Esophagus muscularis mucosa (tissue), 4 donors: ENCODE data around the gene MAP2K7. TPM values are rescaled to one million over a fixed set of nuclear protein-coding genes. Genes with fewer than 3 reads are reported as not detected.
A peak's percentile ranks its signal among the peaks of the same experiment; 100 is the strongest.

ENCODE experiments used
- DNase-seq: peaks from one replicate; pipeline ENCODE4 v3.0.0-alpha.2; 2017; ENCODE audit errors: extremely low spot score
- H3K27ac ChIP-seq, 4 donors: fragments of 200-600 bp; sonication (generic); replicated peaks in 1 of 4; 1 replicate in 3 of 4; 2 replicates in 1 of 4; pipeline ENCODE4 v1.5.1; 2016 to 2019; ENCODE audit warnings: mild to moderate bottlenecking in 1 of 4
- H3K27me3 ChIP-seq, 4 donors: fragments of 200-600 bp; sonication (generic); one replicate each; pipeline versions ENCODE4 v1.5.1 to v1.6.0; 2016 to 2019
- H3K36me3 ChIP-seq, 4 donors: fragments of 200-600 bp; sonication (generic); one replicate each; pipeline ENCODE4 v1.5.1; 2016 to 2019
- H3K4me1 ChIP-seq, 4 donors: fragments of 200-600 bp; sonication (generic); one replicate each; pipeline ENCODE4 v1.5.1; 2016 to 2019
- H3K4me3 ChIP-seq, 4 donors: fragments of 200-600 bp; sonication (generic); 1 replicate in 2 of 4; 2 replicates in 2 of 4; pipeline ENCODE4 v1.5.1; 2016 to 2019; ENCODE audit warnings: mild to moderate bottlenecking in 4 of 4, moderate library complexity in 1 of 4
- H3K9me3 ChIP-seq, 4 donors: fragments of 200-600 bp; sonication (generic); 1 replicate in 3 of 4; 2 replicates in 1 of 4; pipeline ENCODE4 v1.5.1; 2016 to 2019
- EP300 ChIP-seq: sonication (generic); formaldehyde crosslinking; IDR thresholded peaks from one replicate; pipeline ENCODE4 v1.6.1; 2017; ENCODE audit warnings: antibody characterized with exemption
- POLR2A ChIP-seq: fragments of 450-650 bp; IDR thresholded peaks from one replicate; pipeline ENCODE4 v1.6.1; 2017; ENCODE audit warnings: antibody characterized with exemption, moderate library complexity, mild to moderate bottlenecking, low read depth
- POLR2AphosphoS5 ChIP-seq, 2 donors: sonication (generic); formaldehyde crosslinking; IDR thresholded peaks; one replicate each; pipeline ENCODE4 v1.6.1; 2017; ENCODE audit warnings: antibody characterized with exemption in 2 of 2
- whole genome bisulfite sequencing: methylation state at CpG from one replicate; pipeline ENCODE4 v1.1.5; 2018; 5-methylcytosine and 5-hydroxymethylcytosine counted together
- intact Hi-C: fragments of 100-400 bp; cut with DNase I; formaldehyde crosslinking; loops from one replicate; pipeline ENCODE4 v1.15.1; 2023
- total RNA-seq, 4 donors: library from RNA; depleted of rRNA; stranded (reverse); fragments of >200 nt; gene quantifications; one replicate each; pipeline versions ENCODE4 v1.1.0 to v1.2.1, GENCODE V29; 2016
- TF ChIP-seq, protein P1 (sequence below), 3 experiments: fragments of 200-600 bp in 2 of 3; fragments of 450-650 bp in 1 of 3; sonication (generic) in 2 of 3; IDR thresholded peaks; one replicate each; pipeline ENCODE4 v1.5.1; 2017 to 2019; ENCODE audit warnings: antibody characterized with exemption in 3 of 3, mild to moderate bottlenecking in 2 of 3, moderate library complexity in 1 of 3

MAP2K7 gene
- total RNA-seq, 4 donors from 2014 or later: 17.2 to 31.9 (median 24.5) TPM

DNA sequence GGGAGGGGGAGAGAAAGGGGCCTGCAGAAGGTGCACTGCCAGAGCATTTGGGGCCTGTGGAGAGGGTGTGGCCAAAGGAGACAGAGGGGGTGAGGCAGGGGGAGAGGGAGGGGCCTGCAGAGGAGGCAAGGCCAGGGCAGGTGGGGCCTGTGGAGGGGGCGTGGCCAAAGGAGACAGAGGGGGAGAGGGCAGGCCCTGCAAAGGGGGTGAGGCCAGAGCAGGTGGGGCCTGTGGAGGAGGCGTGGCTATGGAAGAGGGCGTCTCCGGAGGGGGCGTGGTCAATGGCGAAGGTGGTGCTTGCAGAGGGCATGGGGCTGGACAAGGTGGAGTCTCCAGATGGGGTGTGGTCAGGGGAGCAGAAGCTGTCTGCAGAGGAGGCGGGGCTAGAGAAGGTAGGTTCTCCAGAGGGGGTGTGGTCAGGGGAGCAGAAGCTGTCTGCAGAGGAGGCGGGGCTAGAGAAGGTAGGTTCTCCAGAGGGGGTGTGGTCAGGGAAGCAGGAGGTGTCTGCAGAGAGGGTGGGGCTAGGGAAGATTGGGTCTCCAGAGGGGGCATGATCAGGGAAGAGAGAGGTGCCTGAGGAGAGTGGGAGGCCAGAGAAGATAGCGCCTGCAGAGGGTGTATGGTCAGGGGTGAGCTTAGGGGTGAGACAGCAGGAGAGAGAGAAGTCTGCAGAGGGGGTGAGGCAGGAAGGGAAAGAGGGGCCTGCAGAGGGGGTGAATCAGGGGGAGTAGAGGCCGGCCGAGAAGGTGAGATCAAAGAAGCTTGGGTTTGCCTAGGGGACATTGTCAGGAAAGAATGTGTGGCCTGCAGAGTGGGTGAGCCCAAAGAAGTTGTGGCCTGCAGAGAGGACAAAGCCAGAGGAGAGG lies 32.9 kb upstream of the MAP2K7 start:
- intact Hi-C loops: no loop called here
- Histone ChIP-seq H3K4me3 (peak overlapping the region in 2 of 4 donors; percentile 29 to 40), H3K27ac (peak overlapping the region in 3 of 4 donors; percentile 2 to 57 (median 26)), H3K9me3 (no peaks in the 10 kb centered on the region), H3K4me1 (peaks cover 34 to 71% (median 60%) of the 10 kb centered on the region in 4 donors), H3K36me3 (no peaks in the 10 kb centered on the region), H3K27me3 (peaks cover 3 to 73% (median 34%) of the 10 kb centered on the region in 4 donors)
- no peak for TF ChIP-seq EP300
- TF ChIP-seq POLR2A: no peak
- TF ChIP-seq, protein P1, sequence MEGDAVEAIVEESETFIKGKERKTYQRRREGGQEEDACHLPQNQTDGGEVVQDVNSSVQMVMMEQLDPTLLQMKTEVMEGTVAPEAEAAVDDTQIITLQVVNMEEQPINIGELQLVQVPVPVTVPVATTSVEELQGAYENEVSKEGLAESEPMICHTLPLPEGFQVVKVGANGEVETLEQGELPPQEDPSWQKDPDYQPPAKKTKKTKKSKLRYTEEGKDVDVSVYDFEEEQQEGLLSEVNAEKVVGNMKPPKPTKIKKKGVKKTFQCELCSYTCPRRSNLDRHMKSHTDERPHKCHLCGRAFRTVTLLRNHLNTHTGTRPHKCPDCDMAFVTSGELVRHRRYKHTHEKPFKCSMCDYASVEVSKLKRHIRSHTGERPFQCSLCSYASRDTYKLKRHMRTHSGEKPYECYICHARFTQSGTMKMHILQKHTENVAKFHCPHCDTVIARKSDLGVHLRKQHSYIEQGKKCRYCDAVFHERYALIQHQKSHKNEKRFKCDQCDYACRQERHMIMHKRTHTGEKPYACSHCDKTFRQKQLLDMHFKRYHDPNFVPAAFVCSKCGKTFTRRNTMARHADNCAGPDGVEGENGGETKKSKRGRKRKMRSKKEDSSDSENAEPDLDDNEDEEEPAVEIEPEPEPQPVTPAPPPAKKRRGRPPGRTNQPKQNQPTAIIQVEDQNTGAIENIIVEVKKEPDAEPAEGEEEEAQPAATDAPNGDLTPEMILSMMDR (IDR thresholded peaks at IDR 0.05): no peak
- TF ChIP-seq POLR2AphosphoS5 (IDR thresholded peaks at IDR 0.05): no peak
- DNase-seq: no peak
- WGBS: 55% methylated on average over 11 of the region's 11 CpGs

GRCh38 chr19:7871437-7872305 lies 32.0 kb upstream of the MAP2K7 start:
- no peak for DNase-seq
- Histone ChIP-seq H3K36me3 (no peaks in the 10 kb centered on the region), H3K4me1 (peaks cover 34 to 71% (median 60%) of the 10 kb centered on the region in 4 donors), H3K4me3 (peak overlapping the region; percentile 11 to 40 (median 32)), H3K9me3 (no peaks in the 10 kb centered on the region), H3K27ac (peak overlapping the region in 3 of 4 donors; percentile 2 to 57 (median 53)), H3K27me3 (peaks cover 3 to 74% (median 34%) of the 10 kb centered on the region in 4 donors)
- intact Hi-C loops: no loop called here
- TF ChIP-seq POLR2AphosphoS5 (IDR thresholded peaks at IDR 0.05): peak in 1 of 2 donors; percentile 10
- TF ChIP-seq, protein P1 (IDR thresholded peaks at IDR 0.05): no peak
- WGBS: 6% methylated on average over 33 of the region's 33 CpGs

DNA sequence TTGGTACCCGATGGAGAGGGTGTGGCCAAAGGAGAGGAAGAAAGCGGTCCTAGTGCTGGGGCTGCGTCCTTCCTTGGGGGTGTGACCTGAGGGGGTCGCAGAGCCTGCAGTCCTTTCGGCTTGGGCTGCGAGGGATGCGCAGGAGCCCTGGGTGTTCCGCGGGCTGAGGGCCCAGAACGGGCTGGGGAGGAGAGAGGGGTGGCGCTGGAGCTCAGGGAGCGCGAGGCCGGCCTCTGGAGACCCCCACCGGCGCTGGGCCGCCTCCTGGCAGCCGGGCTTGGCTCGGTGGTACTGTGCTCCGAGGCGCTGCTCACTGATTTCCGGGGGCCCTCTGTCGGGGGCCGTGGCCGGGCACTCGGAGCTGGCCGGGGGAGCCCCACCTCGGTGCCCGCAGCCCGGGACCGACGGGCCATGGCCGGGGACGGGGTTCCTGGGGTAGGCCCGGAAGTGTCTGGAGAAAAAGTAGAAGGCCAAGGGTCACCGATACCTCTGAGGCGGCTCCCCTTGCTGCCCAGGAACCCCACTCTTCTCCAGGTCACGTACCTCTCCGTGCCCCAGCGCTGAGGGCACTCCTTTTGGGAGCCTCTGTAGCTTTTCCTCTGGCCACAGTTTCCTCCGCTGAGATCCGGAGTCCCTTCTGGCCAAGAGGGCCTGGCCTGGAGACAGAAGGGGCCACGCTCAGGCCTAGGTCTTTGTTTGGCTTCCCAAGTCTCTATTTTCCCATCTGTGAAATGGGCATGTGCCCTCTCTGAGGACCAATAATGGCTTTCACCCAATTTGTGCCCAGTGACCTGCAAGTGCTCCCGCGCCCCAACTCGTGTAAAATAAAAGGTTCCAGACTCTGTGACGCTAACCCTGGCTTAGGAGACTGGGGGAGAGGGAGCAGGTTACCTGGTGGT lies 31.1 kb upstream of the MAP2K7 start:
- DNase-seq: no peak
- Histone ChIP-seq H3K9me3 (no peaks in the 10 kb centered on the region), H3K4me3 (peak overlapping the region in 3 of 4 donors; percentile 11 to 40 (median 29)), H3K27me3 (peaks cover 3 to 69% (median 33%) of the 10 kb centered on the region in 4 donors), H3K4me1 (peaks cover 34 to 71% (median 60%) of the 10 kb centered on the region in 4 donors), H3K27ac (no peak overlapping the region), H3K36me3 (no peaks in the 10 kb centered on the region)
- 58% methylated on average over 47 of the region's 47 CpGs for WGBS
- intact Hi-C loops: no loop called here
- TF ChIP-seq, protein P1 (IDR thresholded peaks at IDR 0.05): no peak
- no peak for TF ChIP-seq POLR2A
- no peak for TF ChIP-seq POLR2AphosphoS5 (IDR thresholded peaks at IDR 0.05)

GRCh38 chr19:7873304-7874075 lies 30.2 kb upstream of the MAP2K7 start:
- no peak for DNase-seq
- 64% methylated on average over 3 of the region's 53 CpGs for WGBS
- intact Hi-C loops: no loop called here
- no peaks in the 10 kb centered on the region for H3K9me3 ChIP-seq
- H3K4me1 ChIP-seq: peaks cover 30 to 63% (median 55%) of the 10 kb centered on the region in 4 donors
- H3K4me3 ChIP-seq: peak overlapping the region; percentile 33 to 51 (median 34)
- H3K27ac ChIP-seq: no peak overlapping the region
- H3K36me3 ChIP-seq: no peaks in the 10 kb centered on the region
- TF ChIP-seq POLR2AphosphoS5 (IDR thresholded peaks at IDR 0.05): no peak
- TF ChIP-seq EP300: no peak
- TF ChIP-seq, protein P1 (IDR thresholded peaks at IDR 0.05): no peak
- no peak for TF ChIP-seq POLR2A
- peaks cover 3 to 59% (median 30%) of the 10 kb centered on the region in 4 donors for H3K27me3 ChIP-seq
